H1 (cell line): ENCODE data around the gene B9D1. TPM values are rescaled to one million over a fixed set of nuclear protein-coding genes. Genes with fewer than 3 reads are reported as not detected.

Experiments
- CTCF ChIA-PET: fragments of 300-600 bp; sonication (Branson Sonifier 250); formaldehyde crosslinking; loops from one replicate; lab custom pipeline; 2021; ENCODE audit not compliant: partially characterized antibody; lab: Charles Lee
- POLR2A ChIA-PET: fragments of 300-600 bp; sonication (Branson Sonifier 250); formaldehyde crosslinking; loops from one replicate; lab custom pipeline; 2021; ENCODE audit warnings: inconsistent platforms; ENCODE audit not compliant: partially characterized antibody; lab: Charles Lee
- DNase-seq, 2 experiments: peaks; one replicate each; pipeline versions ENCODE4 v3.0.0 to v3.0.0-alpha.2; 2010 to 2022; ENCODE audit warnings: low spot score in 2 of 2, low read depth in 1 of 2, mixed read lengths in 1 of 2
- FAIRE-seq: peaks from 2 replicates; lab custom pipeline; 2011; peaks lifted over from hg19 to GRCh38; lab: Jason Lieb, UNC
- H2AFZ ChIP-seq: 2 replicates; pipeline ENCODE4 v1.8.1; 2012; ENCODE audit warnings: low read length, inconsistent platforms
- H2AK5ac ChIP-seq: 2 replicates; pipeline ENCODE4 v1.6.1; 2013; ENCODE audit warnings: low read depth, low read length
- H2BK120ac ChIP-seq: replicated peaks from 2 replicates; pipeline ENCODE3; 2013; ENCODE audit warnings: low read depth, low read length, inconsistent platforms
- H2BK12ac ChIP-seq: 2 replicates; pipeline ENCODE4 v1.6.1; 2013; ENCODE audit warnings: low read depth, low read length
- H2BK15ac ChIP-seq: 2 replicates; pipeline ENCODE4 v1.6.1; 2013; ENCODE audit warnings: low read length
- H2BK20ac ChIP-seq: 2 replicates; pipeline ENCODE4 v1.6.1; 2013; ENCODE audit warnings: low read length
- H2BK5ac ChIP-seq: 2 replicates; pipeline ENCODE4 v1.6.1; 2013; ENCODE audit warnings: low read depth, low read length
- H3K14ac ChIP-seq: 2 replicates; pipeline ENCODE4 v1.6.1; 2013; ENCODE audit warnings: inconsistent platforms; ENCODE audit not compliant: insufficient read length
- H3K18ac ChIP-seq: 2 replicates; pipeline ENCODE4 v1.6.1; 2013; ENCODE audit warnings: low read length; ENCODE audit errors: extremely low read depth
- H3K23ac ChIP-seq: 2 replicates; pipeline ENCODE4 v1.6.1; 2013; ENCODE audit warnings: inconsistent platforms; ENCODE audit not compliant: insufficient read length
- H3K23me2 ChIP-seq: 2 replicates; pipeline ENCODE4 v1.6.1; 2013; ENCODE audit warnings: low read depth, low read length
- H3K27ac ChIP-seq: 2 replicates; pipeline ENCODE4 v1.6.1; 2011; ENCODE audit warnings: low read depth, low read length, inconsistent platforms
- H3K27me3 ChIP-seq, 4 experiments: replicated peaks in 1 of 4; 1 replicate in 1 of 4; 2 replicates in 3 of 4; pipeline versions ENCODE4 v1.6.1 to v1.8.1; 2011 to 2013; ENCODE audit warnings: low read length in 3 of 4, mild to moderate bottlenecking in 3 of 4, inconsistent platforms in 2 of 4, mixed read lengths in 2 of 4, moderate library complexity in 1 of 4; ENCODE audit not compliant: control insufficient read depth in 3 of 4, insufficient read depth in 3 of 4; ENCODE audit errors: extremely low read depth in 1 of 4
- H3K36me3 ChIP-seq, 4 experiments: 2 replicates each; pipeline versions ENCODE4 v1.6.1 to v1.8.1; 2011 to 2013; ENCODE audit warnings: mild to moderate bottlenecking in 4 of 4, low read length in 3 of 4, moderate library complexity in 2 of 4, control low read depth in 1 of 4, inconsistent platforms in 1 of 4; ENCODE audit not compliant: insufficient read depth in 4 of 4, control insufficient read depth in 2 of 4
- H3K4ac ChIP-seq: replicated peaks from 2 replicates; pipeline ENCODE3; 2013; ENCODE audit warnings: low read length, low read depth, mixed read lengths, inconsistent platforms; ENCODE audit not compliant: insufficient read length
- H3K4me1 ChIP-seq, 4 experiments: replicated peaks in 1 of 4; 1 replicate in 1 of 4; 2 replicates in 3 of 4; pipeline versions ENCODE4 v1.6.1 to v1.8.1; 2011 to 2013; ENCODE audit warnings: low read length in 3 of 4, inconsistent platforms in 2 of 4, mixed read lengths in 1 of 4; ENCODE audit not compliant: insufficient read depth in 4 of 4, control insufficient read depth in 3 of 4
- H3K4me2 ChIP-seq, 2 experiments: 2 replicates each; pipeline versions ENCODE4 v1.6.1 to v1.8.1; 2011 to 2013; ENCODE audit warnings: low read depth in 2 of 2, low read length in 2 of 2, control low read depth in 1 of 2, inconsistent platforms in 1 of 2, mild to moderate bottlenecking in 1 of 2; ENCODE audit not compliant: insufficient read depth in 1 of 2
- H3K4me3 ChIP-seq, 4 experiments: fragments of 200-600, 300-600 bp in 1 of 4; sonication (generic), shearing (Covaris generic), sonication (Bioruptor Twin) in 1 of 4; 2 replicates each; pipeline versions ENCODE4 v1.5.1 to v1.8.1; 2011 to 2016; ENCODE audit warnings: low read length in 4 of 4, low read depth in 3 of 4, control low read depth in 2 of 4, inconsistent platforms in 2 of 4, mild to moderate bottlenecking in 2 of 4, mixed read lengths in 1 of 4, moderate library complexity in 1 of 4; ENCODE audit not compliant: insufficient read depth in 2 of 4; ENCODE audit errors: extremely low read depth in 1 of 4
- H3K56ac ChIP-seq: replicated peaks from 2 replicates; pipeline ENCODE3; 2013; ENCODE audit warnings: low read depth, mild to moderate bottlenecking, mixed read lengths, low read length, inconsistent platforms; ENCODE audit not compliant: insufficient read length
- H3K79me1 ChIP-seq: 2 replicates; pipeline ENCODE4 v1.6.1; 2013; ENCODE audit warnings: low read depth, low read length, control low read depth
- H3K79me2 ChIP-seq, 2 experiments: 2 replicates each; pipeline versions ENCODE4 v1.6.1 to v1.8.1; 2012 to 2013; ENCODE audit warnings: low read length in 2 of 2, mild to moderate bottlenecking in 2 of 2, inconsistent platforms in 1 of 2; ENCODE audit not compliant: insufficient read depth in 2 of 2, control insufficient read depth in 1 of 2
- H3K9ac ChIP-seq, 4 experiments: replicated peaks in 1 of 4; 1 replicate in 1 of 4; 2 replicates in 3 of 4; pipeline versions ENCODE4 v1.6.1 to v1.8.1; 2011 to 2013; ENCODE audit warnings: low read depth in 3 of 4, low read length in 3 of 4, control low read depth in 2 of 4, mild to moderate bottlenecking in 2 of 4, moderate library complexity in 2 of 4, inconsistent platforms in 1 of 4; ENCODE audit errors: extremely low read depth in 1 of 4
- H3K9me3 ChIP-seq, 2 experiments: 2 replicates each; pipeline versions ENCODE4 v1.6.1 to v1.8.1; 2012 to 2013; ENCODE audit warnings: mild to moderate bottlenecking in 2 of 2, moderate library complexity in 2 of 2, control low read depth in 1 of 2, inconsistent platforms in 1 of 2, low read depth in 1 of 2, low read length in 1 of 2, mixed read lengths in 1 of 2; ENCODE audit not compliant: insufficient read depth in 2 of 2
- H4K20me1 ChIP-seq, 2 experiments: replicated peaks in 1 of 2; 2 replicates each; pipeline versions ENCODE3 to v1.8.1; 2011 to 2013; ENCODE audit warnings: inconsistent platforms in 2 of 2, low read length in 2 of 2, mild to moderate bottlenecking in 1 of 2; ENCODE audit not compliant: insufficient read depth in 2 of 2, control insufficient read depth in 1 of 2
- H4K5ac ChIP-seq: 2 replicates; pipeline ENCODE4 v1.6.1; 2013; ENCODE audit warnings: low read length, low read depth, mixed read lengths, inconsistent platforms; ENCODE audit not compliant: insufficient read length
- H4K8ac ChIP-seq: 2 replicates; pipeline ENCODE4 v1.8.0; 2013; ENCODE audit warnings: mild to moderate bottlenecking, moderate library complexity, low read length, inconsistent platforms; ENCODE audit not compliant: insufficient read depth; ENCODE audit errors: extremely low read depth
- H4K91ac ChIP-seq: replicated peaks from 2 replicates; pipeline ENCODE3; 2013; ENCODE audit warnings: low read length, mixed read lengths, inconsistent platforms; ENCODE audit not compliant: insufficient read length
- POLR2AphosphoS5 ChIP-seq: IDR thresholded peaks from 2 replicates; pipeline ENCODE4 v1.6.1; 2011; ENCODE audit warnings: low read depth, low read length
- TAF1 ChIP-seq: IDR thresholded peaks from 2 replicates; pipeline ENCODE4 v1.6.1; 2011; ENCODE audit warnings: mild to moderate bottlenecking, low read depth, low read length
- ZNF274 ChIP-seq: IDR thresholded peaks from 2 replicates; pipeline ENCODE4 v1.7.0; 2012; ENCODE audit warnings: low read length, borderline replicate concordance; ENCODE audit errors: extremely low read depth
- WGBS, 2 experiments: shearing (Covaris generic) in 1 of 2; methylation state at CpG; one replicate each; pipeline versions ENCODE4 v1.1.6 to v1.1.7; 2013 to 2015; ENCODE audit warnings: low lambda C conversion rate in 2 of 2, mixed read lengths in 2 of 2, inconsistent platforms in 1 of 2, low coverage in 1 of 2, missing lambda C conversion rate in 1 of 2; ENCODE audit not compliant: insufficient replicate concordance in 2 of 2, insufficient coverage in 1 of 2, insufficient read length in 1 of 2; ENCODE audit errors: extremely low coverage in 1 of 2, missing lambda C conversion rate in 1 of 2; 5-methylcytosine and 5-hydroxymethylcytosine counted together
- polyA plus RNA-seq, 7 experiments: library from polyadenylated mRNA; depleted of rRNA in 3 of 7; stranded (reverse) in 5 of 7; unstranded in 2 of 7; fragments of >200 nt in 5 of 7; fragments of 200-250 nt in 2 of 7; gene quantifications; 1 replicate in 5 of 7; 2 replicates in 1 of 7; 4 replicates in 1 of 7; pipeline versions ENCODE4 v1.2.1 to v1.2.3, GENCODE V29; 2011 to 2013; ENCODE audit warnings: missing spikeins in 2 of 7, mixed read lengths in 2 of 7
- total RNA-seq: library from RNA; stranded (reverse); fragmentation: NEBNext Ultra II Directional; extraction: Animal tissue kit (Norgen Biotek cat#: 25700); gene quantifications from 2 replicates; pipeline ENCODE4 v1.2.1, GENCODE V29; 2021

The B9D1 gene
- total and polyA plus RNA-seq, 2 of the 8 experiments (the other 6 are each of a cell fraction or from before 2014, with no cell fraction given), result 24.6 to 65.7 TPM

DNA sequence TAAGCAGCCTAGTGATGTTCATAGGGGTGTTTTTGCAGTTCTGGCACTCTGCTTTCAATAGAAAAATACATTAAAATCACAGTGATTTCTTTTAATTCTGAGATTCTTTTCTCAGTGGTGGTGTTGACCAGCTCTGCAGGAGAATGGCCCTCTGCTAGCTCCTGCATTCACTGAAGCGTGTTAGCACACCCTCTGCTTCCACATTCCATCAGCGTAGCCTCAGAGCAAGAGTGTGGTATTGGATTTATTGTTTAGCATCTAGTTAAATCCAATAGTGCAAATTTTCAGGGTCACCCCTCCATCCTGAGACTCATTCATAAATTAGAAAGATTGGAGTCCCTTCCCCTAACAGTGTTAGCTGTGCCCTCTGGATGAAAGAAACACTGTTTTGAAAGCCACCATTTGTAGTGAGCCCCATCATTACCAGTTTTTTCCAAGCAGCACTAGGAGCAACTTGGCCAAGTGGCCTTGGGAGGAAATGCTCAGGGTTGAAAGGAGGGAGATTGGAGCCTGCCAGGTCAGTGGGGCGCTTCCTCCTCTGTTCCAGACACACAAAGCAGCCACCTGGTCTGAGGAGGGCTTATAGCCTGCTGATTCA, 45.7 kb downstream of the B9D1 start:
- Histone ChIP-seq H4K91ac (no peak overlapping the region), H3K56ac (no peak overlapping the region), H3K23me2 (no peaks in the 10 kb centered on the region), H2AFZ (no peak overlapping the region), H3K9ac (no peak overlapping the region), H4K20me1 (peaks cover 0 to 7% of the 10 kb centered on the region in 2 experiments), H3K27ac (0 out of 2 replicates have a peak overlapping the region, but pooled peaks have one; percentile 6), H2BK120ac (no peak overlapping the region), H3K4me3 (no peak overlapping the region), H4K8ac (no peak overlapping the region), H3K27me3 (no peaks in the 10 kb centered on the region), H3K9me3 (no peaks in the 10 kb centered on the region), H2BK12ac (no peak overlapping the region), H2BK5ac (no peak overlapping the region), H3K14ac (no peak overlapping the region), H3K79me2 (no peaks in the 10 kb centered on the region), H3K79me1 (peaks cover 9% of the 10 kb centered on the region), H2AK5ac (no peak overlapping the region), H3K4me2 (peak overlapping the region in 1 of 2 experiments; percentile 16; a peak in 3 of 4 replicates), H3K4ac (no peak overlapping the region), H3K18ac (no peak overlapping the region), H3K4me1 (peaks cover 0 to 19% (median 11%) of the 10 kb centered on the region in 4 experiments), H2BK20ac (no peak overlapping the region), H3K23ac (no peak overlapping the region), H4K5ac (no peak overlapping the region), H3K36me3 (peaks cover 2 to 21% (median 11%) of the 10 kb centered on the region in 4 experiments; a peak in 7 of 8 replicates), H2BK15ac (no peak overlapping the region)
- FAIRE-seq (no peak), DNase-seq (no peak)
- ChIA-PET CTCF (interaction anchor here (0.9 to 2.4 kb wide), 5 partner anchors 11 to 19 kb away, joined by 3 to 7 read pairs (median 3); no protein-coding TSS in a partner anchor), POLR2A (interaction anchor here (0.6 to 1.3 kb wide), 3 partner anchors 26 to 67 kb away, joined by 3 read pairs; no protein-coding TSS in a partner anchor)
- TF ChIP-seq ZNF274, result no peak
- TF ChIP-seq POLR2AphosphoS5, result peak; percentile 12; the same call in 1 of the 2 replicates
- 0 out of 2 replicates have a peak, but pooled peaks have one; percentile 42 for TF ChIP-seq TAF1
- WGBS, 2 experiments, result 61% methylated on average over 3 of the region's 3 CpGs; no CpG with 5 or more reads in 1 of the 2 experiments
